PC-3 (cell line): ENCODE results near the gene PFKM.

ENCODE experiments used
- EZH2 ChIP-seq: fragments of 300-600 bp; sonication (generic); IDR thresholded peaks from one replicate; pipeline ENCODE4 v1.6.1; 2017; ENCODE audit warnings: antibody characterized with exemption, mild to moderate bottlenecking, low read length; ENCODE audit not compliant: unreplicated experiment
- EZH2phosphoT487 ChIP-seq: fragments of 300-600 bp; sonication (generic); IDR thresholded peaks from 2 replicates; pipeline ENCODE4 v1.6.1; 2018; ENCODE audit warnings: mild to moderate bottlenecking, antibody characterized with exemption, low read length, borderline replicate concordance
- TF ChIP-seq, protein P1 (sequence below): fragments of 300-600 bp; sonication (generic); conservative IDR thresholded peaks from 2 replicates; pipeline ENCODE4 v1.5.1; 2017; ENCODE audit warnings: antibody characterized with exemption, low read depth, mild to moderate bottlenecking, low read length

DNA sequence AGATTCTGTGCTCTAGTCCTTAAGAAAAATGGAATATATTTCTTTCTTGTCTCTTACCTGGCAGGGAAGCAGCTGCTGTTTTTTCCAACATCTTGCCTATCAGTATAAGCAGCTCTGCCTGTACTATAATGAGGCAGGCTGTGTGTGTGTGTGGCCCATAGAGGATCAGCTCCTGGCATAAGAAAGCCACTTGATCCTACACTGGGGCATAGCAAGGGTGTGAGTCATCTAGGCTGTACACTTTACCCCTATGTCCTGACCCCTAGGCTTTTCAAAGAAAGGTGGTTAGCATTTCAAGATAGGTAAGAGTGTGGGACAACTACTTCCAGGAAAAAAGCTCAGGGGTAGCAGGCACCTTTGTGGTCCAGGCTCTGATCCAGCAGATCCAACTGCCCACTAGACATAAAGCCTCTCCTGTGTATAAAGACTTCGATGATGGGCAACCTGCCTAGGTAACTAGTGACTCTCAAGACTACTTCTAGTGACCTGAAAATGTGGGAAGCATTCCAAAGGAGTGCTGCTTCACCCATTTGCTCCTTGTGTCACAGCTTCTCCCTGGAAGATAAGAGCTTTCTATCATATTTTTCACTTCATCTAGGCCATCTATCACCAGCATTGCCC, 8.4 kb upstream of the PFKM start:
- TF ChIP-seq EZH2 (no peak), EZH2phosphoT487 (no peak)
- TF ChIP-seq, protein P1, sequence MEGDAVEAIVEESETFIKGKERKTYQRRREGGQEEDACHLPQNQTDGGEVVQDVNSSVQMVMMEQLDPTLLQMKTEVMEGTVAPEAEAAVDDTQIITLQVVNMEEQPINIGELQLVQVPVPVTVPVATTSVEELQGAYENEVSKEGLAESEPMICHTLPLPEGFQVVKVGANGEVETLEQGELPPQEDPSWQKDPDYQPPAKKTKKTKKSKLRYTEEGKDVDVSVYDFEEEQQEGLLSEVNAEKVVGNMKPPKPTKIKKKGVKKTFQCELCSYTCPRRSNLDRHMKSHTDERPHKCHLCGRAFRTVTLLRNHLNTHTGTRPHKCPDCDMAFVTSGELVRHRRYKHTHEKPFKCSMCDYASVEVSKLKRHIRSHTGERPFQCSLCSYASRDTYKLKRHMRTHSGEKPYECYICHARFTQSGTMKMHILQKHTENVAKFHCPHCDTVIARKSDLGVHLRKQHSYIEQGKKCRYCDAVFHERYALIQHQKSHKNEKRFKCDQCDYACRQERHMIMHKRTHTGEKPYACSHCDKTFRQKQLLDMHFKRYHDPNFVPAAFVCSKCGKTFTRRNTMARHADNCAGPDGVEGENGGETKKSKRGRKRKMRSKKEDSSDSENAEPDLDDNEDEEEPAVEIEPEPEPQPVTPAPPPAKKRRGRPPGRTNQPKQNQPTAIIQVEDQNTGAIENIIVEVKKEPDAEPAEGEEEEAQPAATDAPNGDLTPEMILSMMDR: no peak
